OCI-LY7 (cell line): ENCODE data around the gene RIMS4.

Experiments used
- CTCF ChIP-seq: fragments of 200-600 bp; sonication (generic); conservative IDR thresholded peaks from 2 replicates; pipeline ENCODE4 v1.5.1; 2014; ENCODE audit warnings: mild to moderate bottlenecking, antibody characterized with exemption, low read length, moderate library complexity, mixed read lengths
- EZH2phosphoT487 ChIP-seq: fragments of 200-600 bp; sonication (generic); IDR thresholded peaks from 2 replicates; pipeline ENCODE4 v1.6.1; 2018; ENCODE audit warnings: low read depth, borderline replicate concordance, mild to moderate bottlenecking, mixed run types, antibody characterized with exemption, low read length, moderate library complexity, mixed read lengths

DNA sequence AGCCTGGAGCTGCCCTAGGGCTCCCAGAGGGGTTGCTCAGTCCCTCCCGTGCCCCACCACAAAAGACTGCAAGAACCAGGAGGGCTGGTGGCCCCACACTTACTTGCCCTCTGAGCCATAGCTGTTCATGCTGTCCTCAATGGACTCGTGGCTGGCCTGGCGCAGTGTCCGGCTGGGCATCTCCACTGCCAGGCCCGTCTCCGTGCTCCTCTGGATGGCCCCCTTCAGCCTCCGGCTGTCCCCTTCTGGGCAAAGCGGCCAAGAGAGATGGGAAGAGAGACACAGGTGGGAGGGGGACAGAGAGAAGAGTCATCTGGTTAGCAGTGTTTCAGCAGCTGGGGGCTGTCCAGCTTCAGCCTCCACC is 39.2 kb downstream of the RIMS4 start:
- TF ChIP-seq EZH2phosphoT487 (no peak), CTCF (no peak)
